Osteoblast (primary cell): ENCODE results near the gene SFTA2. TPM values are rescaled to one million over a fixed set of nuclear protein-coding genes. Genes with fewer than 3 reads are reported as not detected.

ENCODE experiments used
- DNase-seq: peaks from one replicate; pipeline ENCODE4 v3.0.0; 2011; ENCODE audit warnings: low spot score, mixed read lengths; ENCODE audit not compliant: insufficient read length; ENCODE audit errors: missing footprints
- H2AFZ ChIP-seq: 2 replicates; pipeline ENCODE4 v1.6.0; 2011; ENCODE audit warnings: mild to moderate bottlenecking, low read length
- H3K27ac ChIP-seq: 2 replicates; pipeline ENCODE4 v1.5.1; 2011; ENCODE audit warnings: mild to moderate bottlenecking, low read depth, low read length, moderate library complexity
- H3K27me3 ChIP-seq: 2 replicates; pipeline ENCODE4 v1.6.0; 2012; ENCODE audit warnings: mild to moderate bottlenecking, control low read depth, inconsistent platforms, low read length, moderate library complexity; ENCODE audit not compliant: insufficient read depth
- H3K36me3 ChIP-seq: 2 replicates; pipeline ENCODE4 v1.5.1; 2011; ENCODE audit warnings: mild to moderate bottlenecking, low read length, control low read depth, moderate library complexity; ENCODE audit not compliant: insufficient read depth
- H3K4me1 ChIP-seq: 2 replicates; pipeline ENCODE4 v1.5.1; 2011; ENCODE audit warnings: mild to moderate bottlenecking, low read length, control low read depth, moderate library complexity; ENCODE audit not compliant: insufficient read depth
- H3K4me2 ChIP-seq: 2 replicates; pipeline ENCODE4 v1.6.0; 2011; ENCODE audit warnings: mild to moderate bottlenecking, low read length; ENCODE audit not compliant: insufficient read depth
- H3K4me3 ChIP-seq: fragments of 200-600 bp; sonication (generic); 3 replicates; pipeline ENCODE4 v1.5.1; 2012; ENCODE audit warnings: mild to moderate bottlenecking, low read length, inconsistent platforms; ENCODE audit not compliant: insufficient read depth
- H3K79me2 ChIP-seq: 2 replicates; pipeline ENCODE4 v1.6.0; 2012; ENCODE audit warnings: mild to moderate bottlenecking, low read length, control low read depth, inconsistent platforms; ENCODE audit not compliant: insufficient read depth
- H3K9me3 ChIP-seq: 2 replicates; pipeline ENCODE4 v1.5.1; 2011; ENCODE audit warnings: low read depth, low read length, control low read depth
- H4K20me1 ChIP-seq: 2 replicates; pipeline ENCODE4 v1.6.0; 2012; ENCODE audit warnings: mild to moderate bottlenecking, low read length, control low read depth; ENCODE audit not compliant: insufficient read depth
- CTCF ChIP-seq: IDR thresholded peaks from 2 replicates; pipeline ENCODE4 v1.5.1; 2011; ENCODE audit warnings: mild to moderate bottlenecking, low read depth, low read length, moderate library complexity; ENCODE audit errors: extremely low read depth
- total RNA-seq: library from RNA; depleted of rRNA; stranded (reverse); fragments of >200 nt; gene quantifications from 2 replicates; pipeline ENCODE4 v1.2.3, GENCODE V29; 2012

SFTA2 gene
- total RNA-seq, 1 donor = not detected

DNA sequence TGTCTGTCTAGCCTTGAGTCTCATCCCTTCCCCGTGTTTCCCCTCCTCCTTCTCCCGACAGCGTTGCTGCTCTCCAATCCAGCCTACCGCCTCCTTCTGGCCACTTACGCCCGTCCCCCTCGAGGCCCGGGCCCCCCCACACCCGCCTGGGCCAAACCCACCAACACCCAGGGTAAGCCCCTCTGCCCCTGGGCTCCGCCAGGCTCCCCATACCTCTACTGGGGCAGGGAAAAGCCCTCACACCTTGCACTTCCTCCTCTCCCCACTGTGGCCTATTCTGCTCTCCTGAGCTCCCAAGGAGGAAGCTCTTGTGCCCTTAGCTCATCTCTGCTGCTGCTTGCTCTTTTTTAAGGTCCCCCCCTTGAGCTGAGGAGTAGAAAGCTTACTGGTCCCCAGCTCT is 36.6 kb downstream of the SFTA2 start:
- no peak overlapping the region for H3K4me2 ChIP-seq
- no peaks in the 10 kb centered on the region for H3K79me2 ChIP-seq
- no peak overlapping the region for H3K27ac ChIP-seq
- H3K9me3 ChIP-seq = no peaks in the 10 kb centered on the region
- H3K36me3 ChIP-seq = peaks cover 24% of the 10 kb centered on the region
- H3K4me1 ChIP-seq = no peaks in the 10 kb centered on the region
- no peaks in the 10 kb centered on the region for H3K27me3 ChIP-seq
- TF ChIP-seq CTCF = no peak
- no peaks in the 10 kb centered on the region for H4K20me1 ChIP-seq
- no peak overlapping the region for H2AFZ ChIP-seq
- DNase-seq = peak; percentile 41
- no peak overlapping the region for H3K4me3 ChIP-seq

DNA sequence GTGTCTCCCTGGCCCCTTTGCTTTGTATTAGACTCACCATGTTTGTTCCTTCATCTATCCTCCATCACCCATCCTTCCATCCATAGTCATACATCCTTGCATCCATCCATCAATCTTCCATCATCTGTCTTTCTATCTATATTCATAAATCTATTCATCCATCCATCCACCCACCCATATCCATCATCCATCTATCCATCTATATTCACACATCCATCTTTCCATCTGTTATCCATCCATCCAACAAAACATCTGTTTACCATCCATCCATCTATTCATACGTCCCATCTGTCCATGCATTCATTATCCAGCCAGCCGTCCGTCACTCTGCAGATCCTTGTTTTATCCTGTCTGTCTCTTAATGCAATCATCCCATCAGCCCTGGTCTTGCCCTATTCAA is 37.0 kb downstream of the SFTA2 start:
- Histone ChIP-seq H2AFZ (no peak overlapping the region), H3K36me3 (peaks cover 24% of the 10 kb centered on the region)
- DNase-seq = peak; percentile 5

GRCh38 chr6:30894381-30894780 is 37.6 kb downstream of the SFTA2 start:
- H2AFZ ChIP-seq = no peak overlapping the region
- DNase-seq = peak; percentile 43
- H3K9me3 ChIP-seq = no peaks in the 10 kb centered on the region
- H3K27me3 ChIP-seq = no peaks in the 10 kb centered on the region
- no peak overlapping the region for H3K27ac ChIP-seq
- H3K36me3 ChIP-seq = peaks cover 22% of the 10 kb centered on the region
- H3K4me2 ChIP-seq = no peak overlapping the region
- H3K79me2 ChIP-seq = no peaks in the 10 kb centered on the region
- TF ChIP-seq CTCF = no peak
- H4K20me1 ChIP-seq = no peaks in the 10 kb centered on the region
- H3K4me1 ChIP-seq = no peaks in the 10 kb centered on the region
- no peak overlapping the region for H3K4me3 ChIP-seq

More for the DNA sequence above, 37.0 kb downstream of the SFTA2 start:
- H3K9me3 ChIP-seq = no peaks in the 10 kb centered on the region
- H3K4me2 ChIP-seq = no peak overlapping the region
- no peaks in the 10 kb centered on the region for H3K79me2 ChIP-seq
- H3K27ac ChIP-seq = no peak overlapping the region
- TF ChIP-seq CTCF = no peak
- H3K27me3 ChIP-seq = no peaks in the 10 kb centered on the region
- no peaks in the 10 kb centered on the region for H4K20me1 ChIP-seq
- H3K4me3 ChIP-seq = no peak overlapping the region
- H3K4me1 ChIP-seq = no peaks in the 10 kb centered on the region

GRCh38 chr6:30893666-30894065 is 38.3 kb downstream of the SFTA2 start:
- Histone ChIP-seq H2AFZ (no peak overlapping the region), H3K27me3 (no peaks in the 10 kb centered on the region), H3K36me3 (peaks cover 18% of the 10 kb centered on the region), H3K27ac (no peak overlapping the region), H3K4me1 (peaks cover 3% of the 10 kb centered on the region), H3K9me3 (no peaks in the 10 kb centered on the region), H3K4me3 (no peak overlapping the region), H3K4me2 (no peak overlapping the region), H4K20me1 (peaks cover 5% of the 10 kb centered on the region), H3K79me2 (peaks cover 2% of the 10 kb centered on the region)
- TF ChIP-seq CTCF = no peak
- peak; percentile 46 for DNase-seq
